GM12878 (cell line): Measurements from ENCODE around the gene AP1G2. TPM values are rescaled to one million over a fixed set of nuclear protein-coding genes. Genes with fewer than 3 reads are reported as not detected.

Experiments used
- ATF2 ChIP-seq: IDR thresholded peaks from 2 replicates; pipeline ENCODE4 v1.6.1; 2012; ENCODE audit warnings: low read length, inconsistent platforms
- BHLHE40 ChIP-seq, 2 experiments: fragments of 450-650 bp in 1 of 2; IDR thresholded peaks; 2 replicates each; pipeline ENCODE4 v1.6.1; 2011 to 2017; ENCODE audit warnings: low read depth in 2 of 2, borderline replicate concordance in 1 of 2, improper control_type of control experiment in 1 of 2, low read length in 1 of 2, mild to moderate bottlenecking in 1 of 2
- CHD4 ChIP-seq: fragments of 200-600 bp; sonication (generic); IDR thresholded peaks from 2 replicates; pipeline ENCODE4 v1.6.1; 2016; ENCODE audit warnings: mild to moderate bottlenecking
- KLF5 ChIP-seq: fragments of 450-650 bp; IDR thresholded peaks from 2 replicates; pipeline ENCODE4 v1.6.1; 2014; ENCODE audit warnings: mild to moderate bottlenecking; ENCODE audit not compliant: partially characterized antibody
- PKNOX1 ChIP-seq: fragments of 450-650 bp; IDR thresholded peaks from 2 replicates; pipeline ENCODE4 v1.6.1; 2016; ENCODE audit warnings: mild to moderate bottlenecking
- RAD51 ChIP-seq: fragments of 450-650 bp; IDR thresholded peaks from 2 replicates; pipeline ENCODE4 v1.6.1; 2016; ENCODE audit warnings: moderate library complexity, mild to moderate bottlenecking, inconsistent platforms
- REST ChIP-seq: IDR thresholded peaks from 2 replicates; pipeline ENCODE4 v1.6.1; 2012; ENCODE audit warnings: mild to moderate bottlenecking, low read depth, low read length
- RUNX3 ChIP-seq: IDR thresholded peaks from 2 replicates; pipeline ENCODE4 v1.6.1; 2012; ENCODE audit warnings: low read length, inconsistent platforms
- SIN3A ChIP-seq: IDR thresholded peaks from 2 replicates; pipeline ENCODE4 v1.6.1; 2012; ENCODE audit warnings: low read depth, low read length, improper control_type of control experiment
- SKIL ChIP-seq: fragments of 450-650 bp; IDR thresholded peaks from 2 replicates; pipeline ENCODE4 v1.6.1; 2017; ENCODE audit warnings: mild to moderate bottlenecking, low read depth, inconsistent platforms; ENCODE audit not compliant: poor library complexity, severe bottlenecking
- SMAD5 ChIP-seq: IDR thresholded peaks from 2 replicates; pipeline ENCODE4 v1.6.1; 2016; ENCODE audit warnings: antibody characterized with exemption, low read depth
- SMARCA5 ChIP-seq: fragments of 450-650 bp; IDR thresholded peaks from 2 replicates; pipeline ENCODE4 v1.6.1; 2017; ENCODE audit warnings: mild to moderate bottlenecking
- SPI1 ChIP-seq: IDR thresholded peaks from 2 replicates; pipeline ENCODE4 v1.6.1; 2011; ENCODE audit warnings: low read depth, mild to moderate bottlenecking, low read length, moderate library complexity, borderline replicate concordance; ENCODE audit not compliant: insufficient read depth
- TAF1 ChIP-seq: IDR thresholded peaks from 2 replicates; pipeline ENCODE4 v1.6.1; 2011; ENCODE audit warnings: mild to moderate bottlenecking, low read depth, low read length, borderline replicate concordance
- YY1 ChIP-seq: IDR thresholded peaks from 2 replicates; pipeline ENCODE4 v1.6.1; 2011; ENCODE audit warnings: low read depth, mild to moderate bottlenecking, low read length
- ZBTB11 ChIP-seq: fragments of 450-650 bp; formaldehyde crosslinking; IDR thresholded peaks from 2 replicates; pipeline ENCODE4 v1.5.0; 2022; ENCODE audit warnings: mild to moderate bottlenecking, missing genetic modification characterization
- ZSCAN29 ChIP-seq: fragments of 450-650 bp; IDR thresholded peaks from 2 replicates; pipeline ENCODE4 v1.6.1; 2017; ENCODE audit warnings: mild to moderate bottlenecking, moderate library complexity
- ZZZ3 ChIP-seq: IDR thresholded peaks from 2 replicates; pipeline ENCODE4 v1.6.1; 2011; ENCODE audit warnings: low read depth; ENCODE audit not compliant: control insufficient read depth, insufficient read length
- polyA plus RNA-seq, 11 experiments: library from polyadenylated mRNA; depleted of rRNA in 4 of 11; unstranded in 6 of 11; stranded (reverse) in 5 of 11; fragments of >200 nt; fragmentation: Nextera tagmentation in 4 of 11; fragmentation: Illumina TruSeq in 1 of 11; extraction: Ambion mirVana in 4 of 11; extraction: Trizol in 1 of 11; gene quantifications; 1 replicate in 1 of 11; 2 replicates in 10 of 11; pipeline versions ENCODE4 v1.2.1 to v1.2.3, GENCODE V29; 2011 to 2016; ENCODE audit warnings: inconsistent platforms in 2 of 11, missing spikeins in 2 of 11, low read depth in 1 of 11
- total RNA-seq, 4 experiments: library from RNA; depleted of rRNA in 3 of 4; stranded (reverse); fragments of >200 nt in 3 of 4; fragmentation: Illumina TruSeq in 1 of 4; extraction: Trizol in 1 of 4; gene quantifications; 2 replicates each; pipeline versions ENCODE4 v1.2.1 to v1.2.3, GENCODE V29; 2013 to 2021

Gene AP1G2
- total and polyA plus RNA-seq, 10 of the 15 experiments (the other 5 are each of a cell fraction or from before 2014, with no cell fraction given) = 41.5 to 146 (median 103) TPM

GRCh38 chr14:23555882-23556699 lies 11.5 kb downstream of the AP1G2 start, which contains the start of gene THTPA (continued):
- TF ChIP-seq PKNOX1 (0 out of 2 replicates have a peak, but pooled peaks have one; percentile 4), ATF2 (no peak), SKIL (no peak), ZZZ3 (no peak), BHLHE40 (IDR thresholded peaks at IDR 0.05; ENCODE audit: borderline replicate concordance in 1 of 2, low read depth in 2 of 2, low read length in 1 of 2) (peak; percentile 39 to 78; a peak in 2 of 4 replicates), SPI1 (no peak), SIN3A (peak; percentile 80), RAD51 (no peak), YY1 (peak; percentile 95), KLF5 (peak; percentile 94), CHD4 (no peak), SMAD5 (0 out of 2 replicates have a peak, but pooled peaks have one; percentile 49), RUNX3 (peak; percentile 67), SMARCA5 (no peak), TAF1 (0 out of 2 replicates have a peak, but pooled peaks have one; percentile 76), REST (no peak), ZSCAN29 (no peak), ZBTB11 (peak; percentile 62)
